ENCODE measurements around the gene BAHCC1. TPM values are rescaled to one million over a fixed set of nuclear protein-coding genes. Genes with fewer than 3 reads are reported as not detected.
A peak's percentile ranks its signal among the peaks of the same experiment; 100 is the strongest.

The BAHCC1 gene
- total RNA-seq, 2 donors from 2014 or later, result 41.2 to 69.6 TPM

GRCh38 chr17:81498953-81499600 is 103.8 kb downstream of the BAHCC1 start:
- ATAC-seq (ENCODE audit: insufficient number of reproducible peaks, low FRiP score, low read depth), result no peak
- no peaks in the 10 kb centered on the region for H3K9me3 ChIP-seq
- TF ChIP-seq, protein P1, sequence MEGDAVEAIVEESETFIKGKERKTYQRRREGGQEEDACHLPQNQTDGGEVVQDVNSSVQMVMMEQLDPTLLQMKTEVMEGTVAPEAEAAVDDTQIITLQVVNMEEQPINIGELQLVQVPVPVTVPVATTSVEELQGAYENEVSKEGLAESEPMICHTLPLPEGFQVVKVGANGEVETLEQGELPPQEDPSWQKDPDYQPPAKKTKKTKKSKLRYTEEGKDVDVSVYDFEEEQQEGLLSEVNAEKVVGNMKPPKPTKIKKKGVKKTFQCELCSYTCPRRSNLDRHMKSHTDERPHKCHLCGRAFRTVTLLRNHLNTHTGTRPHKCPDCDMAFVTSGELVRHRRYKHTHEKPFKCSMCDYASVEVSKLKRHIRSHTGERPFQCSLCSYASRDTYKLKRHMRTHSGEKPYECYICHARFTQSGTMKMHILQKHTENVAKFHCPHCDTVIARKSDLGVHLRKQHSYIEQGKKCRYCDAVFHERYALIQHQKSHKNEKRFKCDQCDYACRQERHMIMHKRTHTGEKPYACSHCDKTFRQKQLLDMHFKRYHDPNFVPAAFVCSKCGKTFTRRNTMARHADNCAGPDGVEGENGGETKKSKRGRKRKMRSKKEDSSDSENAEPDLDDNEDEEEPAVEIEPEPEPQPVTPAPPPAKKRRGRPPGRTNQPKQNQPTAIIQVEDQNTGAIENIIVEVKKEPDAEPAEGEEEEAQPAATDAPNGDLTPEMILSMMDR (IDR thresholded peaks at IDR 0.05), result no peak

GRCh38 chr17:81499601-81499970 is 104.3 kb downstream of the BAHCC1 start:
- no peaks in the 10 kb centered on the region for H3K9me3 ChIP-seq
- no peak for DNase-seq (ENCODE audit: low spot score)
- H3K4me1 ChIP-seq (ENCODE audit: control insufficient read depth in 1 of 2, low read depth in 2 of 2), result peaks cover 10 to 15% of the 10 kb centered on the region in 2 donors
- H3K27me3 ChIP-seq (replicated peaks; ENCODE audit: insufficient read depth), result no peaks in the 10 kb centered on the region
- no peaks in the 10 kb centered on the region for H3K36me3 ChIP-seq
- no peak for ATAC-seq (ENCODE audit: insufficient number of reproducible peaks, low FRiP score, low read depth)
- H3K27ac ChIP-seq, result peak overlapping the region; percentile 35 to 53
- peak overlapping the region; percentile 42 for H3K4me3 ChIP-seq
- TF ChIP-seq, protein P1 (IDR thresholded peaks at IDR 0.05), result no peak

More at GRCh38 chr17:81498953-81499600, 103.8 kb downstream of the BAHCC1 start:
- Histone ChIP-seq H3K4me3 (peak overlapping the region; percentile 42), H3K4me1 (ENCODE audit: control insufficient read depth in 1 of 2, low read depth in 2 of 2) (peaks cover 10 to 15% of the 10 kb centered on the region in 2 donors), H3K27me3 (replicated peaks; ENCODE audit: insufficient read depth) (no peaks in the 10 kb centered on the region), H3K27ac (peak overlapping the region; percentile 35 to 53), H3K36me3 (no peaks in the 10 kb centered on the region)
- DNase-seq (ENCODE audit: low spot score), result no peak

- no peak for ATAC-seq (ENCODE audit: insufficient number of reproducible peaks, low FRiP score, low read depth)
- peak overlapping the region; percentile 35 to 53 for H3K27ac ChIP-seq
- TF ChIP-seq, protein P1 (IDR thresholded peaks at IDR 0.05), result no peak
Measured at GRCh38 chr17:81500047-81500446, 104.8 kb downstream of the BAHCC1 start.

GRCh38 chr17:81502471-81503017 is 107.3 kb downstream of the BAHCC1 start:
- no peak overlapping the region for H3K27ac ChIP-seq
- no peak for ATAC-seq (ENCODE audit: insufficient number of reproducible peaks, low FRiP score, low read depth)
- H3K9me3 ChIP-seq, result no peaks in the 10 kb centered on the region
- H3K36me3 ChIP-seq, result no peaks in the 10 kb centered on the region
- H3K4me1 ChIP-seq (ENCODE audit: control insufficient read depth in 1 of 2, low read depth in 2 of 2), result peaks cover 10 to 15% of the 10 kb centered on the region in 2 donors
- H3K4me3 ChIP-seq, result no peak overlapping the region
- TF ChIP-seq, protein P1 (IDR thresholded peaks at IDR 0.05), result no peak
- DNase-seq (ENCODE audit: low spot score), result no peak
- H3K27me3 ChIP-seq (replicated peaks; ENCODE audit: insufficient read depth), result no peaks in the 10 kb centered on the region

More at GRCh38 chr17:81500047-81500446, 104.8 kb downstream of the BAHCC1 start:
- Histone ChIP-seq H3K4me1 (ENCODE audit: control insufficient read depth in 1 of 2, low read depth in 2 of 2) (peaks cover 10 to 15% of the 10 kb centered on the region in 2 donors), H3K9me3 (no peaks in the 10 kb centered on the region), H3K36me3 (no peaks in the 10 kb centered on the region), H3K27me3 (replicated peaks; ENCODE audit: insufficient read depth) (no peaks in the 10 kb centered on the region), H3K4me3 (no peak overlapping the region)
- DNase-seq (ENCODE audit: low spot score), result no peak

DNA sequence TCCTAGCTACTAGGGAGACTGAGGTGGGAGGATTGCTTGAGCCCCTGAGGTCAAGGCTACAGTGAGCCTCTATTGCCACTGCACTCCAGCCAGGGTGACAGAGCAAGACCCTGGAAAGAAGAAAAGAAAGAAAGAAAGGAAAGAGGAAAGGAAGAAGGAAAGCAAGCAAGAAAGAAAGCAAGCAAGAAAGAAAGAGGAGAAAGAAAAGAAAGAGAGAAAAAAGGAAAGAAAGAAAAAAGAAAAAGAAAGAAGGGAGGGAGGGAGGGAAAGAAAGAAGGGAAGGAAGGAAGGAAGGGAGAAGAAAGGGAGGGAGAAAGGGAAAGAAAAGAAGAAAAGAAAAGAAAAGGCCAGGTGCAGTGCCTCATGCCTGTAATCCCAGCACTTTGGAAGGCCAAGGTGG is 108.4 kb downstream of the BAHCC1 start:
- ATAC-seq (ENCODE audit: insufficient number of reproducible peaks, low FRiP score, low read depth) (no peak), DNase-seq (ENCODE audit: low spot score) (no peak)
- H3K9me3 ChIP-seq, result no peaks in the 10 kb centered on the region
- H3K36me3 ChIP-seq, result peaks cover 3% of the 10 kb centered on the region
- peaks cover 10 to 18% of the 10 kb centered on the region in 2 donors for H3K4me1 ChIP-seq (ENCODE audit: control insufficient read depth in 1 of 2, low read depth in 2 of 2)
- H3K27ac ChIP-seq, result no peak overlapping the region
- no peak overlapping the region for H3K4me3 ChIP-seq
- TF ChIP-seq, protein P1 (IDR thresholded peaks at IDR 0.05), result no peak
- H3K27me3 ChIP-seq (replicated peaks; ENCODE audit: insufficient read depth), result no peaks in the 10 kb centered on the region
